Measurements from ENCODE around the gene LNPEP.

The LNPEP gene

GRCh38 chr5:96963267-96963666, 27.4 kb downstream of the LNPEP start:
- DNase-seq: peak; percentile 90

- no peak for DNase-seq
These were observed 30.9 kb downstream of the LNPEP start for GRCh38 chr5:96966801-96967200.

- DNase-seq: no peak
These were observed 31.5 kb downstream of the LNPEP start for GRCh38 chr5:96967400-96967799.

GRCh38 chr5:96968074-96968473, 32.2 kb downstream of the LNPEP start:
- DNase-seq: no peak

GRCh38 chr5:96968614-96969013, 32.7 kb downstream of the LNPEP start:
- no peak for DNase-seq

- DNase-seq: no peak
These were observed 33.5 kb downstream of the LNPEP start for GRCh38 chr5:96969366-96969765.

- DNase-seq: no peak
These were observed 36.9 kb downstream of the LNPEP start for GRCh38 chr5:96972599-96973334.

- no peak for DNase-seq
These were observed 37.9 kb downstream of the LNPEP start for GRCh38 chr5:96973532-96974401.

GRCh38 chr5:96975656-96976055, 39.8 kb downstream of the LNPEP start:
- no peak for DNase-seq

- DNase-seq: no peak
These were observed 41.3 kb downstream of the LNPEP start for GRCh38 chr5:96977228-96977627.

GRCh38 chr5:96978812-96979449, 43.1 kb downstream of the LNPEP start:
- DNase-seq: no peak

GRCh38 chr5:96984506-96985192, 48.8 kb downstream of the LNPEP start:
- DNase-seq: no peak

- DNase-seq: no peak
These were observed 50.6 kb downstream of the LNPEP start for GRCh38 chr5:96986450-96986849.

- DNase-seq: no peak
These were observed 54.2 kb downstream of the LNPEP start for GRCh38 chr5:96990102-96990501.

GRCh38 chr5:96991708-96992107, 55.8 kb downstream of the LNPEP start:
- no peak for DNase-seq

- no peak for DNase-seq
These were observed 57.9 kb downstream of the LNPEP start for GRCh38 chr5:96993760-96994159.

GRCh38 chr5:96994493-96994892, 58.6 kb downstream of the LNPEP start:
- DNase-seq: no peak

- DNase-seq: no peak
These were observed 59.5 kb downstream of the LNPEP start for GRCh38 chr5:96995419-96995818.

- DNase-seq: peak; percentile 76
These were observed 61.5 kb downstream of the LNPEP start for GRCh38 chr5:96997265-96997859.

- DNase-seq: no peak
These were observed 64.0 kb downstream of the LNPEP start for GRCh38 chr5:96999856-97000255.

- DNase-seq: no peak
These were observed 64.5 kb downstream of the LNPEP start for GRCh38 chr5:97000391-97000790.

GRCh38 chr5:97002983-97003382, 67.1 kb downstream of the LNPEP start:
- no peak for DNase-seq

Data from hematopoietic multipotent progenitor cell treated with erythropoietin and hydrocortisone succinate and interleukin-3 and kit ligand, for 8 days (in vitro differentiated cells).